Activated naive CD8-positive, alpha-beta T cell treated with anti-CD3 and anti-CD28 coated beads for 36 hours (primary cell): Measurements from ENCODE around the gene ZNF112. TPM values are rescaled to one million over a fixed set of nuclear protein-coding genes. Genes with fewer than 3 reads are reported as not detected.
"Not testable (repeated sequence)": the region's sequence is repeated elsewhere in the genome, so short reads cannot be mapped to it uniquely, and the experiment has no call there.

Source experiments
- DNase-seq: peaks from one replicate; pipeline ENCODE4 v3.0.0; 2021
- H3K27ac Mint-ChIP-seq: one replicate; pipeline ENCODE4 v1.8.0; 2022; ENCODE audit warnings: mild to moderate bottlenecking, moderate library complexity, mixed read lengths
- H3K27me3 Mint-ChIP-seq: one replicate; pipeline ENCODE4 v1.8.0; 2022; ENCODE audit warnings: mild to moderate bottlenecking, mixed read lengths
- H3K36me3 Mint-ChIP-seq: one replicate; pipeline ENCODE4 v1.8.0; 2021; ENCODE audit warnings: mild to moderate bottlenecking, mixed read lengths
- H3K4me1 Mint-ChIP-seq: one replicate; pipeline ENCODE4 v1.8.0; 2021; ENCODE audit warnings: mixed read lengths
- H3K4me3 Mint-ChIP-seq: one replicate; pipeline ENCODE4 v1.8.0; 2022; ENCODE audit warnings: mild to moderate bottlenecking, moderate library complexity, mixed read lengths
- H3K9me3 Mint-ChIP-seq: one replicate; pipeline ENCODE4 v1.8.0; 2022; ENCODE audit warnings: mixed read lengths
- total RNA-seq, 2 experiments: library from RNA; stranded (reverse); gene quantifications; one replicate each; pipeline ENCODE4 v1.2.3, GENCODE V29; 2021

Gene ZNF112
- under 1 TPM; 0.44 to 0.62 TPM for total RNA-seq

DNA sequence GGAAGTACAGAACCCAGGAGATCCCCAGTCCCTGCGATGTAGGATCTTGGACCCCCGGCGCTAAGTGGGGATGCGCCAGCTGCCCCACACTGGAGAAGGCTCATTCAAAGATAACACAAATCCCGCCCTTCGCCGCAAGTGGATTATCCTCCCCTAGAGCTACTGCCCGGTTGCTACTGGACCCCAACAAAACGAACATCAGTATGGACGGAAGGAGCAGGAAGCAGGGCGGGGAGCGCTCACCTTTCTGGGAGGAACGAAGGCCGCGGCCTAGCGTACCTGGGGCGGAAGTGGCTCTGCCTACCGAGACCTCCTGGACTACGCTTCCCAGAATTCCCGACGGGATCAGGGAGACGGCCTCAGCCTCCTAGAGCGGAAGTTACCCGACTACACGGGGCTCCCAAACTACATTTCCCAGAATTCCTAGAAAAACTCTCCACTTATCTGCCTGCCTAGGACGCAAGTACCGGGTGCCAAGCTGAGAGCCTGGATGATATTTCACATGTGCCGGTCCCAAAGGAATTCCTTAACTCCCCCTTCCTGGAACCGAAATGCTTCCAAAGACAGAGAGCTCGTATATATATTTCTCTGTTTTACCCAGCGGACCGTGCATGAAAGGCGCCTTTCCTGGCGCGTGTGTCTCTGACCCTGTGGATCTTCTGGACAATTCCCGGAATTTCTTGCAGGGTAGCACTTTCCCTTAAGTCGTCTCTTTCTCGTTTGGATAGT, at the start of gene ZNF112:
TSS of gene ZNF112 (minus strand) at position 298 of the 729 bp plus-strand sequence. CDS start 16,141 bp downstream, outside the sequence.
- peak within 1 kb of the TSS; percentile 65 for H3K4me3 Mint-ChIP-seq
- peak within 1 kb of the TSS; percentile 54 for H3K27ac Mint-ChIP-seq
- H3K27me3 Mint-ChIP-seq, result peaks cover 13% of the 10 kb centered on the region
- H3K36me3 Mint-ChIP-seq, result peaks cover 28% of the 10 kb centered on the region
- H3K9me3 Mint-ChIP-seq, result peaks cover 49% of the 10 kb centered on the region
- peak; percentile 35 for DNase-seq
- peaks cover 10% of the 10 kb centered on the region for H3K4me1 Mint-ChIP-seq

DNA sequence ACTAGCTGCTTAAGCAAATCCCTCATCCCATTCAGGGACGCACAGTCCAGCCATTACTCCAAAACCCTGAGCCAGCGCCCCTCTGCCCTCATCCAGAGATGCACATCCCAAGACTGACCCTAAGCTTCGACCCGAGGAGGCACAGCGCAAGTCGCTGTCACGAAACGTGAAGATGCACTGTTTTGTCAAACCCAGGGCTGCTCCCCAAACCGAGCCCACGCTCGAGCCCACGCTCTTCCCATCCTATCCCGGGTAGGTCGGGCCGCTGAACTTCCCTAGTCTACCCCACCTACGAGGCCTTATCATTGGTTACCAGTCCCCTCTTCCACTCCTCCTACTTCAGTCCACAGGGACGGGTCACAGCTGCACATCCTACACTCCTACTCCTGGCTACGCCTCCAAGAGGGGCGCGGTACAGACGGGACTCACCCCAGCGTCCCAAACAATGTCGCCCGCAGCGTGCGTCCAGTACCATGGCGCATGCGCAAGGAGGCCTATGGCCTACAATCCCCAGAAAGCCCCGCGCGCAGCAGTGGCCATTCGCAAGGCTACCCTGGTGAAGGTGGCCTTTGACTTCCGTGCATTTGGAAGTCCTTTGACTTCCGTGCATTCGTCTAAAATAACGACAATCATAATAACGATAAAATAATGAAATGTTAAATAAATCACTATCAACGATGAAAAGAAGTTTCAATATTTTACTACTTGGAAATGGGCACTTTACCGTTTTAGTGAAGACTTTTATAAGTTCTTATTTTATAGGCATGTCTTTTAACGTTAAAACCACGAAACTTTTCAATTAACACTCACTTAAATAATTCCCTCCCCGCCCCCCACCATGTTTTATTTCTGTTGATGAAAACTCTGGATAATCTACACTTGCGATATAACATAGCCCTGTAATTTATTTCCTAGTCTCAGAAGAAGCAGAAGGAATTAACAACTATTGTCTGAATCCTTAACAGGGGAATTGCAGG, 44.9 kb upstream of the ZNF112 start, which contains the start of gene ZNF285:
TSS of gene ZNF285 (minus strand) at position 470 of the 977 bp plus-strand sequence. CDS start 4,395 bp downstream, outside the sequence.
- peak; percentile 91 for DNase-seq
- peaks cover 12% of the 10 kb centered on the region for H3K4me1 Mint-ChIP-seq
- H3K27ac Mint-ChIP-seq, result peak within 1 kb of the TSS; percentile 73
- H3K9me3 Mint-ChIP-seq, result peaks cover 38% of the 10 kb centered on the region
- H3K36me3 Mint-ChIP-seq, result peaks cover 38% of the 10 kb centered on the region
- H3K27me3 Mint-ChIP-seq, result peaks cover 6% of the 10 kb centered on the region
- peak within 1 kb of the TSS; percentile 88 for H3K4me3 Mint-ChIP-seq

- not testable (repeated sequence) for H3K27me3 Mint-ChIP-seq, DNase-seq, H3K27ac Mint-ChIP-seq, H3K4me1 Mint-ChIP-seq, H3K4me3 Mint-ChIP-seq
- Mint-ChIP-seq H3K9me3 (peaks cover 53% of the 10 kb centered on the region), H3K36me3 (peaks cover 88% of the 10 kb centered on the region)
Measured at GRCh38 chr19:44389268-44389667, 32.8 kb upstream of the ZNF112 start.

DNA sequence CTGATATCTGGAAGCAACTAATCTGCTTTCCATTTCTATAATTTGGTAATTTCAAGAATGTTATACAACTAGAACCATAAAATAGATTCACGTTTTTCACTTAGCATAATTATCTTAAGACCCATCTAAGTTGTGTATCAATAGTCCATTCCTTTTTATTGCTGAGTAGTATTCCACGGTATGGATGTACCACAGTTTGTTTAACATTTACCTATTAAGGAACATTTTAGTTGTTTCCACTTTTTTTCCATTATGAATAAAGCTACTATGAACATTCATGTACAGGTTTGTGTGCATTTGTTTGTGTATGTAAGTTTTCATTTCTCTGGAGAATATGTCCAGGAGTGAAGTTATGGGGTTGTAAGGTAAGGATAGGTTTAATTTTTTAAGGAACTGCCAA, 18.3 kb upstream of the ZNF112 start:
- no peak for DNase-seq
- no peak overlapping the region for H3K27ac Mint-ChIP-seq
- H3K4me3 Mint-ChIP-seq, result no peak overlapping the region
- H3K9me3 Mint-ChIP-seq, result peaks cover 32% of the 10 kb centered on the region
- H3K4me1 Mint-ChIP-seq, result no peaks in the 10 kb centered on the region
- peaks cover 5% of the 10 kb centered on the region for H3K36me3 Mint-ChIP-seq
- no peaks in the 10 kb centered on the region for H3K27me3 Mint-ChIP-seq

DNA sequence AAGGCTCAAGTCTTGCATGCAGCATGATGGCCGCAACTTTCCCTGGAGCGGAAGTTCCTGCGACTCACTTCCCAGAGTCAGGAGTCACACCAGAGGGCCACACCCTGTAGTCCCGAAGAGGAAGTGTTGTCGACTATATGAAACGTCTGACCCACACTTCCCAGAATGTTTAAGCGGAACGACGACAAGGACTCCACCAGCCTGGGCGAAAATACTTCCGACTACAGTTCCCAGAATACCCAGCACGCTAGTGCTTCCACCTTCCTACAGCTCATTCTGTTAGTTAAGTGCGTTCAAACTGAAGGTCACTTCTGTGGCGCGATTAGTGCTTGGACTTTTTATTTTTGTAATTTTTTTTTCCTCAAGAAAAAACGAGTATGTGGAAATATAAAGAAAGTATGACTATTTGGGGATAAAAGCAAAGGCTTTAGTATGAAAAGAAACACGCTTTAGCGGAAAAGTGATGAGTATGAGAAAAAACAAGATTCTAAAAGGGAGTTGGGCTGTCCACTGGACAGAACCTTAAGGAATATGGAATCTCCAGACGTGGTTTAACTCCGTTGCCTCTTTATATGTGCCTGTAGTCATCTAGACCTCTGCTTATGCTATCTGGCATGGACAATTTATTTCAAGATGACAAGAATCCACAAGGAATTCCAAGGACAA, 15.5 kb upstream of the ZNF112 start:
- no peaks in the 10 kb centered on the region for H3K27me3 Mint-ChIP-seq
- no peak for DNase-seq
- H3K9me3 Mint-ChIP-seq, result peaks cover 35% of the 10 kb centered on the region
- H3K36me3 Mint-ChIP-seq, result peaks cover 3% of the 10 kb centered on the region
- no peaks in the 10 kb centered on the region for H3K4me1 Mint-ChIP-seq
- no peak overlapping the region for H3K27ac Mint-ChIP-seq
- no peak overlapping the region for H3K4me3 Mint-ChIP-seq

GRCh38 chr19:44367024-44367423, 10.5 kb upstream of the ZNF112 start:
- H3K4me1 Mint-ChIP-seq, result no peaks in the 10 kb centered on the region
- peaks cover 4% of the 10 kb centered on the region for H3K36me3 Mint-ChIP-seq
- H3K9me3 Mint-ChIP-seq, result peaks cover 34% of the 10 kb centered on the region
- no peak for DNase-seq
- H3K27me3 Mint-ChIP-seq, result peaks cover 6% of the 10 kb centered on the region
- H3K27ac Mint-ChIP-seq, result no peak overlapping the region
- H3K4me3 Mint-ChIP-seq, result no peak overlapping the region

GRCh38 chr19:44346556-44346955, 9.9 kb downstream of the ZNF112 start:
- DNase-seq, result no peak
- Mint-ChIP-seq H3K27ac (no peak overlapping the region), H3K4me1 (no peaks in the 10 kb centered on the region), H3K4me3 (no peak overlapping the region), H3K27me3 (peaks cover 3% of the 10 kb centered on the region), H3K9me3 (peaks cover 26% of the 10 kb centered on the region), H3K36me3 (peaks cover 20% of the 10 kb centered on the region)

GRCh38 chr19:44345959-44346358, 10.5 kb downstream of the ZNF112 start:
- no peak overlapping the region for H3K4me3 Mint-ChIP-seq
- DNase-seq, result no peak
- peaks cover 17% of the 10 kb centered on the region for H3K36me3 Mint-ChIP-seq
- H3K27me3 Mint-ChIP-seq, result peaks cover under 1% of the 10 kb centered on the region
- peaks cover 23% of the 10 kb centered on the region for H3K9me3 Mint-ChIP-seq
- no peaks in the 10 kb centered on the region for H3K4me1 Mint-ChIP-seq
- no peak overlapping the region for H3K27ac Mint-ChIP-seq

DNA sequence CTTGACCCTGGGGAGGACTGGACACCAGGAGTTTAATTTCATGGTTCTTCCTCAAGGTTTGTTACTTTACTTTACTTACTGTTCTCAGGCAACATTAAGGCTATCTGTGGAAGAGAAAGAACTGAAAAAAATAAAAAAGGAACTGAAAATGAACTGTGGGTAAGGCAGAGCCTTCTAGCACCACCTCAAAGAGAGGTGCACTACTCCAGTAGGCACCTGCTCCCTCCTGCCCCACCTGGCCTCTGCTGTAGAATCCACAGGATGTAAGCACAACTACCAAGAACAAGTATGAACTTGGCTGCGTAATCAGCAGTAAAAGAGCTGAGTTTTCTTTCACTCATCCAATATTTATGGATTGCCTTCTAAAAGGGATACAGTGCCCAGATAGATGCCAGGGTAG, 12.2 kb downstream of the ZNF112 start:
- Mint-ChIP-seq H3K27ac (no peak overlapping the region), H3K4me1 (no peaks in the 10 kb centered on the region), H3K27me3 (no peaks in the 10 kb centered on the region), H3K9me3 (peaks cover 19% of the 10 kb centered on the region), H3K36me3 (peaks cover 12% of the 10 kb centered on the region), H3K4me3 (no peak overlapping the region)
- DNase-seq, result no peak

- Mint-ChIP-seq H3K4me1 (no peaks in the 10 kb centered on the region), H3K27ac (no peak overlapping the region), H3K36me3 (peaks cover 25% of the 10 kb centered on the region), H3K27me3 (no peaks in the 10 kb centered on the region), H3K9me3 (peaks cover 19% of the 10 kb centered on the region), H3K4me3 (no peak overlapping the region)
- no peak for DNase-seq
Measured at GRCh38 chr19:44341794-44342193, 14.7 kb downstream of the ZNF112 start.

DNA sequence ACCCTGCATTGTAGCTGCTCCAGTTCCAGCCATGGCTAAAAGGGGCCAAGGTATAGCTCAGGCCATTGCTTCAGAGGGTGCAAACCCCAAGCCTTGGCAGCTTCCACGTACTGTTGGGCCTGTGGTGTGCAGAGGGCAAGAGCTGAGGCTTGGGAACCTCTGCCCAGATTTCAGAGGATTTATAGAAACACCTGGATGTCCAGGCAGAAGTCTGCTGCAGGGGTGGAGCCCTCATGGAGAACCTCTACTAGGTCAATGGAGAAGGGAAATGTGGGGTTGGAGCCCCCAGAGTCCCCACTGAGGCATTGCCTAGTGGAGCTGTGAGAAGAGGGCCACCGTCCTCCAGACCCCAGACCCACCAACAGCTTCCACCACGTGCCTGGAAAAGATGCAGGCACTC, 21.8 kb downstream of the ZNF112 start:
- peaks cover 77% of the 10 kb centered on the region for H3K36me3 Mint-ChIP-seq
- not testable (repeated sequence) for H3K4me1 Mint-ChIP-seq, H3K4me3 Mint-ChIP-seq, DNase-seq, H3K27ac Mint-ChIP-seq, H3K27me3 Mint-ChIP-seq
- peaks cover 47% of the 10 kb centered on the region for H3K9me3 Mint-ChIP-seq

- Mint-ChIP-seq H3K27ac (no peak overlapping the region), H3K4me3 (no peak overlapping the region), H3K9me3 (peaks cover 47% of the 10 kb centered on the region), H3K27me3 (no peaks in the 10 kb centered on the region), H3K36me3 (peaks cover 76% of the 10 kb centered on the region), H3K4me1 (no peaks in the 10 kb centered on the region)
- DNase-seq, result no peak
Measured at GRCh38 chr19:44332145-44332544, 24.3 kb downstream of the ZNF112 start.

GRCh38 chr19:44315883-44316282, 40.6 kb downstream of the ZNF112 start:
- no peak overlapping the region for H3K4me3 Mint-ChIP-seq
- H3K27me3 Mint-ChIP-seq, result peaks cover 14% of the 10 kb centered on the region
- no peaks in the 10 kb centered on the region for H3K4me1 Mint-ChIP-seq
- peaks cover 5% of the 10 kb centered on the region for H3K36me3 Mint-ChIP-seq
- no peak overlapping the region for H3K27ac Mint-ChIP-seq
- DNase-seq, result no peak
- H3K9me3 Mint-ChIP-seq, result peaks cover 43% of the 10 kb centered on the region

- Mint-ChIP-seq H3K4me3 (no peak overlapping the region), H3K27ac (no peak overlapping the region), H3K27me3 (peaks cover 11% of the 10 kb centered on the region), H3K36me3 (peaks cover 3% of the 10 kb centered on the region), H3K4me1 (no peaks in the 10 kb centered on the region), H3K9me3 (peaks cover 35% of the 10 kb centered on the region)
- no peak for DNase-seq
Measured at GRCh38 chr19:44313231-44313630, 43.2 kb downstream of the ZNF112 start.

DNA sequence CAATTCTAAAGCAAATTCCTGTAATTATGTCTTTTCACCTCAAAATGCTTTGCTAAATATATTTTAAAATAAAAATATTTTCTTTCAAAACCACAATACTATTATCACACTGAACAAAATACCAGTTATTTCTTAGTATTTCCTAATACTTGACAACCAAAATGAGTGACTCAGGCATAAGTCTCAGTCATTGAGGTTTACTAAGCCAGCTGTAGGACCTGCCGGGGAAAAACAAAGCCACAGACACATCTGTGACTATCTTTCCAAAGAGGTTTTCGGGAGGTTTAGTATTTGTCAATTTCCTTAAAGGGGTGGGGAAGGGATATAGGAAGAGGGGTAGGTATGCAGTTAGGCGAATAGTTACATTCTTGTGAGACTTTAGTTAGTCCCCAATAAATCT, 48.5 kb downstream of the ZNF112 start:
- DNase-seq, result no peak
- H3K36me3 Mint-ChIP-seq, result peaks cover 11% of the 10 kb centered on the region
- H3K9me3 Mint-ChIP-seq, result peaks cover 15% of the 10 kb centered on the region
- peaks cover 11% of the 10 kb centered on the region for H3K4me1 Mint-ChIP-seq
- H3K27ac Mint-ChIP-seq, result no peak overlapping the region
- no peaks in the 10 kb centered on the region for H3K27me3 Mint-ChIP-seq
- H3K4me3 Mint-ChIP-seq, result no peak overlapping the region
